NCI-H1417 treated with DMSO at 0.1 percent for 48 hours (cell line): ENCODE measurements around the gene CIC.

Source experiments
- DNase-seq: peaks from one replicate; lab custom pipeline; 2025; lab: John Stamatoyannopoulos, UW

The CIC gene

GRCh38 chr19:42268704-42269477, at the start of gene CIC:
TSS of gene CIC (plus strand) at chr19:42269252. CDS start at chr19:42271784, 2,532 bp downstream.
- peak; percentile 99 for DNase-seq

GRCh38 chr19:42219812-42220750, 49.0 kb upstream of the CIC start, which contains the start of gene ZNF526:
TSS of gene ZNF526 (plus strand) at chr19:42220312. CDS start at chr19:42224404, 4,092 bp downstream.
- peak; percentile 76 for DNase-seq

GRCh38 chr19:42220751-42221097, 48.3 kb upstream of the CIC start:
- DNase-seq: no peak

- no peak for DNase-seq
Measured at GRCh38 chr19:42224940-42225717, 43.9 kb upstream of the CIC start.

GRCh38 chr19:42225718-42226292, 43.2 kb upstream of the CIC start:
- DNase-seq: no peak

- no peak for DNase-seq
Measured at GRCh38 chr19:42226886-42227285, 42.2 kb upstream of the CIC start.

- no peak for DNase-seq
Measured at GRCh38 chr19:42228641-42229040, 40.4 kb upstream of the CIC start.

- no peak for DNase-seq
Measured at GRCh38 chr19:42229301-42229854, 39.7 kb upstream of the CIC start.

GRCh38 chr19:42229855-42230351, 39.1 kb upstream of the CIC start:
- no peak for DNase-seq

- no peak for DNase-seq
Measured at GRCh38 chr19:42230571-42230970, 38.5 kb upstream of the CIC start.

- DNase-seq: no peak
Measured at GRCh38 chr19:42232435-42232834, 36.6 kb upstream of the CIC start.

GRCh38 chr19:42233106-42233505, 35.9 kb upstream of the CIC start:
- DNase-seq: no peak

- no peak for DNase-seq
Measured at GRCh38 chr19:42233678-42234292, 35.3 kb upstream of the CIC start.

GRCh38 chr19:42234364-42234763, 34.7 kb upstream of the CIC start:
- DNase-seq: no peak

GRCh38 chr19:42235181-42235580, 33.9 kb upstream of the CIC start:
- DNase-seq: no peak

- DNase-seq: no peak
Measured at GRCh38 chr19:42239544-42240220, 29.4 kb upstream of the CIC start.

GRCh38 chr19:42241279-42241678, 27.8 kb upstream of the CIC start:
- no peak for DNase-seq

GRCh38 chr19:42242069-42242511, 27.0 kb upstream of the CIC start:
- DNase-seq: no peak

GRCh38 chr19:42242512-42243409, 26.3 kb upstream of the CIC start, which contains the start of gene GSK3A:
TSS of gene GSK3A (minus strand) at chr19:42242602. CDS start at chr19:42242465, 137 bp downstream.
- DNase-seq: peak; percentile 99
